IPS DF 6.9 (cell line): ENCODE data around the gene S100P.
"Not testable (repeated sequence)": the region's sequence is repeated elsewhere in the genome, so short reads cannot be mapped to it uniquely, and the experiment has no call there.

ENCODE experiments used
- DNase-seq: peaks from one replicate; pipeline ENCODE4 v3.0.0-alpha.2; 2013; ENCODE audit warnings: low read depth, low spot score
- H3K27ac ChIP-seq: one replicate; pipeline ENCODE4 v1.5.1; 2013; ENCODE audit warnings: low read length, control low read depth
- H3K27me3 ChIP-seq: 2 replicates; pipeline ENCODE4 v1.6.1; 2013; ENCODE audit warnings: mild to moderate bottlenecking, low read length; ENCODE audit not compliant: control insufficient read depth, insufficient read depth
- H3K36me3 ChIP-seq: 2 replicates; pipeline ENCODE4 v1.6.1; 2013; ENCODE audit warnings: low read length; ENCODE audit not compliant: control insufficient read depth, insufficient read depth
- H3K4me1 ChIP-seq: 2 replicates; pipeline ENCODE4 v1.6.1; 2013; ENCODE audit warnings: low read length; ENCODE audit not compliant: control insufficient read depth, insufficient read depth
- H3K4me3 ChIP-seq: 2 replicates; pipeline ENCODE4 v1.5.1; 2013; ENCODE audit warnings: mild to moderate bottlenecking, low read length
- H3K9me3 ChIP-seq: 2 replicates; pipeline ENCODE4 v1.6.1; 2013; ENCODE audit warnings: low read length, inconsistent platforms; ENCODE audit not compliant: control insufficient read depth, insufficient read depth
- WGBS: extraction: QIAGEN DNeasy Blood & Tissue Kit; methylation state at CpG from one replicate; pipeline ENCODE4 v1.1.7; 2013; ENCODE audit warnings: mixed read lengths, missing lambda C conversion rate; ENCODE audit not compliant: insufficient read length, insufficient coverage; 5-methylcytosine and 5-hydroxymethylcytosine counted together

S100P gene

DNA sequence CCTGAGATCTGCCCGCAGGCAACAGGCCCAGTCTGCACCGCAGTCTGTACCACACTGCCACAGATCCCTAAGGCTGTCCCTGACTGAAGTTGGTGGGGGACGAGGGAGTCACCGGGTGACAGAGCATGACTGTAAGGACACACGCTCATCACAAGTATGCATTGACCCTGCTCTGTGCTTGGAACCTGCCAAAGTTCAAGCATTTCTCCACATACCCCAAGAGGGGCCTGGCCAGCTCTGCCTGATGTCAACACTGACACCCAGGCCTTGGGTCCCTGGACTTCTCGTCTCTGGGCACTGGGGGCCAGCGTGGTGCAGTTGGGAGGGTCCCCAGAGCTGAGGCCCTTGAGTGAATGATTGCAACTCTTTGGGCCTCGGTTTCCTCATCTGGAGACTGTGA, 30.2 kb downstream of the S100P start:
- H3K27me3 ChIP-seq: no peaks in the 10 kb centered on the region
- H3K27ac ChIP-seq: no peak overlapping the region
- no peak overlapping the region for H3K4me3 ChIP-seq
- no peaks in the 10 kb centered on the region for H3K4me1 ChIP-seq
- no peaks in the 10 kb centered on the region for H3K9me3 ChIP-seq
- DNase-seq: no peak
- no CpG with 5 or more reads among the region's 8 CpGs for WGBS
- no peaks in the 10 kb centered on the region for H3K36me3 ChIP-seq

DNA sequence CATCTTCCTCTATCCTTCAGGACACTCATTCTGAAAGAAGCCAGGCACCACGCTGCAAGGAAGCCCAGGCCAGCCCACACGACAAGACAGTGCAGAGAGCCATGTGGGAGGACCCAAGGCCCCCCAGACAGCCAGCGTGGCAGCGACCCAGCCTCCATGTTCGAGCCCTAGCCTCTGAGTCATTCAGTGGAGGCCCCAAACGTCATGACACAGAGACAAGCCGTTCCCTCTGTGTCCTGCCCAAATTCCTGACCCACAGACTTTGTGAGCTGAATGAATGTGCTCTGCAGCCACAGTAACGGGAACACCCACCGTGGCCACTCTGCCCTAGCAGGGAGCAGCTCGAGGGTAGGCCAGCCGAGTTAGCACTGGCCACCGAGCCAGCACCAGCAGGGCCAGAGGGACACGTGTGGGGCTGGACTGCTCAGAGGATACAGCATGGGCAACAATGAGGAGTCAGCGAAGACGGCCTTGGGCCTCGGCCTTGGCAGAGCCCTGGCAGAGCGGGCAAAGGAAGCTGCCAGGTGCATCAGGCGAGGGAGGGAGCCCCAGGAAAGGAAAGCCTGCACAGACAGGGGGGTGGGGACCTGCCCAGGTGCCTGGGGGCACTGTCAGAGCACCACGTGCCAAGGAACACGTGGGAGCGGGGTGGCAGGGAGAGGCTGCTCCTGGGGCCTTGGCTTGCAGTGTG, 30.9 kb downstream of the S100P start:
- Histone ChIP-seq H3K36me3 (no peaks in the 10 kb centered on the region), H3K27ac (no peak overlapping the region), H3K4me3 (no peak overlapping the region), H3K27me3 (no peaks in the 10 kb centered on the region), H3K9me3 (no peaks in the 10 kb centered on the region), H3K4me1 (no peaks in the 10 kb centered on the region)
- DNase-seq: no peak
- no CpG with 5 or more reads among the region's 21 CpGs for WGBS

DNA sequence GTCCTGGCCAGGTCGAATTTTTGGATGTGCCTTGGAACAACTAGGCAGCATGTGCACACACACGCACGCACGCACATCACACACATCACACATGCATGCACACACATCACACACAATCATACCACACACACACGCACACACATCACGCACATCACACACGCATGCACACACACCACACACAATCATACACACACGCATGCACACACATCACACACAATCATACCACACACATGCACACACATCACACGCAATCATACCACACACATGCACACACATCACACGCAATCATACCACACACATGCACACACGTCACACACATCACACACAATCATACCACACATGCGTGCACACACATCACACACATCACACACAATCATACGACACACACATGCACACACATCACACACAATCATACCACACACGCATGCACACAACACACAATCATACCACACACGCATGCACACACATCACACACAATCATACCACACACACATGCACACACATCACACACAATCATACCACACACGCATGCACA, 31.8 kb downstream of the S100P start:
- H3K4me1 ChIP-seq, H3K27me3 ChIP-seq, H3K27ac ChIP-seq, DNase-seq, H3K9me3 ChIP-seq, H3K4me3 ChIP-seq, H3K36me3 ChIP-seq: not testable (repeated sequence)
- WGBS: 100% methylated on average over 11 of the region's 16 CpGs

DNA sequence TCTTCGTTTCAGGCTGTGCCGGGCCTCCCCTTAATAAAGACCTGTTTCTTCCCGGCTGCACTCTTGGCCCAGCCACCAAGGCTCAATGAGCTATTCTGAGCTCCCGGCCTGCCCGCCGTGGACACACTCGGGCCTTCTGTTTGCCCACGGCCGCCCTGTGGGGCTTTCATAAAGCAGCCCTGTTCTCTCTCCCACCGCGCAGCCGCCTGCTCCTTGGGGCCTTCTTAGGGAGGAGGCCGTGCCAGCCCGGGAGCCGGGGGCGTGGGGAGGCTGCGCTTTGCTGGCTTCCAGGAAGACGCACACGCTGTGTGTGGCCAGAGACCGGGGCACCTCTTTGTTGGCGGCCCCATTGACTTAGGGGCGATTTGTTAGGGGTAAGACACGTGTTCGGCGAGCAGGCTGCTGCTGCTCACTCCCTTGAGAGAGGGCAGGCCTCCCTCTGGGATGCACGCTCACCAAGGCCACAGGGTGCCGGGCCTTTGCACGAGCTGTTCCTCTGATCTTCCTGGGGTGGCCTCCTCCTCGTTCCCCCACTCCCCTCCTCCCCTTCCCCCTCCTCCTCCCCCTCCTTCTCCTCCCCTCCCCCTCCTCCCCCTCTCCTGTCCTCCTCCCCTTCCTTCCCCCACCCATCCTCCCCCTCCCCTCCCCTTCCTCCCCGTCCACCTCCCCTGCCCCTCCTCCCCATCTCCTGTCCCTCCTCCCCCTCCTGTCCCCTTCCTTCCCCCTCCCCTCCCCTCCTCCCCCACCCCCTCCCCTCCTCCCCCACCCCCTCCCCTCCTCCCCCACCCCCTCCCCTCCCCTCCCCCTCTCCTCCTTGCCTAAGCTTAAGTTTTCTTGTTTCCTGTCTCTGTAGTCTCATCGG, 33.6 kb downstream of the S100P start:
- no CpG with 5 or more reads among the region's 31 CpGs for WGBS
- H3K27ac ChIP-seq: no peak overlapping the region

DNA sequence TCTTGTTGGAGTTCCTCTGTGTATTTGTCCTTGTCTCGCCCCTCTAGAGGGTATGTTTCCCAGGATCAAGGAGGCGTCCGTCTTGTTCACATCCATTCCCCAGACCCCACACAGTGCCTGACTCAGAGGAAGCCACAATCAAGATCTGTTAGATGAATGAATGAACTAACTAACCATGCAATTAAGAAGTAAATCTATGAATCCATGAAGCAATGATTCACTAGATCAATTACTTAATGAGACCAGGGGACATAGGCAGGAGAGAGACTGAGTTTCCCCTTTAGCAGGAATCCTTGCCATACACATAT, 34.2 kb downstream of the S100P start:
- Histone ChIP-seq H3K4me1 (no peaks in the 10 kb centered on the region), H3K36me3 (no peaks in the 10 kb centered on the region), H3K4me3 (no peak overlapping the region), H3K27me3 (no peaks in the 10 kb centered on the region), H3K9me3 (no peaks in the 10 kb centered on the region), H3K27ac (no peak overlapping the region)
- no peak for DNase-seq
- WGBS: no CpG with 5 or more reads among the region's 3 CpGs

More for the DNA sequence above, 33.6 kb downstream of the S100P start:
- H3K27me3 ChIP-seq: no peaks in the 10 kb centered on the region
- no peaks in the 10 kb centered on the region for H3K36me3 ChIP-seq
- no peaks in the 10 kb centered on the region for H3K4me1 ChIP-seq
- H3K9me3 ChIP-seq: no peaks in the 10 kb centered on the region
- DNase-seq: no peak
- H3K4me3 ChIP-seq: no peak overlapping the region

DNA sequence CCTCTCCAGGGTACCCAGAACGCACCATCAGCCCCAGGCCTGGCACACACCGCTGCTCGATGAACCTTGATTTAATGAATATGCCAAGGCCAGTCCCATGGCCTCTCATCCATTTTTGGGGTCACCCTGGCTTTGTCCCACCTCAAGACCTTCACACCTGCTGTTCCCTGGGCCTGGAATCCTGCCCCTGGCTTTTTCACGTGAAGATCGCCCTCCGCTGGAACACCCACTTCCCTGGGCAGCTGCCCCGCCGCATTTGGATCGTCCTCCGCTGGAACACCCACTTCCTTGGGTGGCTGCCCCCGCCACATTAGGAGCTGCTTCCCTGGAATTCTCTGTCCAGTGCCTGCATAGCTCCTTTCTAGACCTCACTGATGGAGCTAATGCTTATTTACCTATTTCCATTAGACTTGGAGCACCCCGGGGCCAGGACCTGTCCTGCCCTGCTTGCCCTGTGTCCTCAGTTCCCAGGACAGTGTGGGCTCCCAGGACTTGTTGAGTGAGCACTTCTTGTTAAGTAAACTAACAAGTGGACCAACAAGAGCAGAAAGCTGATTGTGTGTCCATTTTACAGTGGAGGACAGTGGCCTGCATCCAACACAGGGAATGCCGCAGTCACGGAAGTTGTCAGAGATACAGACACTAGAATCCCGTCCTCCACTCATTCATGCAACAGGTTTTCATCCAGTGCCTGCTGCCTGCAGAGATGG, 34.8 kb downstream of the S100P start:
- Histone ChIP-seq H3K4me1 (no peaks in the 10 kb centered on the region), H3K9me3 (no peaks in the 10 kb centered on the region), H3K36me3 (no peaks in the 10 kb centered on the region), H3K4me3 (no peak overlapping the region), H3K27ac (no peak overlapping the region), H3K27me3 (no peaks in the 10 kb centered on the region)
- WGBS: no CpG with 5 or more reads among the region's 15 CpGs
- no peak for DNase-seq

DNA sequence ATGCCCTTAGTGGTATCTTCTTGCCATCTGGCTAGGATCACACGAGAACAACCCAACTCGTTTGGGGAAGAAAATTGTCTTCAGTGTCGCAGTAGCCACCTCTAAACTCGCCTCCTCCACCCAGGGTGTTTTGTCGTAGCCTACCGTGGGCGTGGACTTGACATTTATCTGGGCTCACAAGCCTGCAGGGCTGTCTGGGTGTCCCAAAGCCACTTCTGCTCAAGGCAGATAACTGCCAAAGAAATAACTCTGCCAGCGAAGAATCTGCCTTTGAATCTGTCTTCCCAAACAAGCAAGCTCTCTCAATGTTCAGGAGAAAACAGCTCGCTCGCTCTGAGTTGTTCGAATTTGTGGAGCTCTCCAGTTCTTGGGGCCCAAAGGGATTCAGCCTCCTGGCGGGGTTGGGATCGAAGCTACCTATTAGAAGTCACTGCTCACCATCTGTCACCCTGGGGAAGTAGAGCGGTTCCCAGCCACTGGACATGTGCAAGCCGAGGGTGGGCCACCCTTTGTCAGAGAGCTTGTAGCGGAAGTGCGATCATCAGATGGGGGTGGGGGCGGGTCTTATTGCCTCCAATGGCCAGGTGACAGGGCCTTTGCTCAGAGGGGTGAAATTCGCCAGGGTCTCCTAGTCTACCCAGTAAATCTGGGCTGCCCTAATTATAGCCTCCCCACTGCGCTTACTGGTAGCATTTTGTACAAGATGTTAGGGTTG, 37.1 kb downstream of the S100P start:
- no peak for DNase-seq
- WGBS: no CpG with 5 or more reads among the region's 20 CpGs
- Histone ChIP-seq H3K9me3 (no peaks in the 10 kb centered on the region), H3K36me3 (no peaks in the 10 kb centered on the region), H3K27me3 (no peaks in the 10 kb centered on the region), H3K27ac (no peak overlapping the region), H3K4me1 (no peaks in the 10 kb centered on the region), H3K4me3 (no peak overlapping the region)

DNA sequence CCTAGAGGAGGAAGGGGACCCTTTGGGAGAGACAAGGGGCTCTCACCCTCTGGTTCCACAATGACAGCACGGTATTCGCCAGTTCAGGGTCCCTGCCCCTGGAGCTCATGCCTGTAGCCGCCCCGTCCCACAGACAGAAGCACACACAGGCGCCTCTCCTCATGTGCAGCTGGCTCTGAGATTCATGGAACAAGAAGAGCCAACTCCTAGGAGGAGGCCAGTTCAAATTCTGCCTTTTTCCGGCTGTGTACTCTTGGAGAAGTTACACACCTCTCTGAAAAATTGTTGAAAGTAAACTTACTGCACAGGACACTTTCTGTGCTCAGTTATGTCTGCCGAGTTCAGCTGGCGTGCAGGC, 37.6 kb downstream of the S100P start:
- no peaks in the 10 kb centered on the region for H3K4me1 ChIP-seq
- no peak overlapping the region for H3K27ac ChIP-seq
- DNase-seq: no peak
- no peaks in the 10 kb centered on the region for H3K27me3 ChIP-seq
- no peak overlapping the region for H3K4me3 ChIP-seq
- H3K36me3 ChIP-seq: no peaks in the 10 kb centered on the region
- no peaks in the 10 kb centered on the region for H3K9me3 ChIP-seq
- no CpG with 5 or more reads among the region's 8 CpGs for WGBS

DNA sequence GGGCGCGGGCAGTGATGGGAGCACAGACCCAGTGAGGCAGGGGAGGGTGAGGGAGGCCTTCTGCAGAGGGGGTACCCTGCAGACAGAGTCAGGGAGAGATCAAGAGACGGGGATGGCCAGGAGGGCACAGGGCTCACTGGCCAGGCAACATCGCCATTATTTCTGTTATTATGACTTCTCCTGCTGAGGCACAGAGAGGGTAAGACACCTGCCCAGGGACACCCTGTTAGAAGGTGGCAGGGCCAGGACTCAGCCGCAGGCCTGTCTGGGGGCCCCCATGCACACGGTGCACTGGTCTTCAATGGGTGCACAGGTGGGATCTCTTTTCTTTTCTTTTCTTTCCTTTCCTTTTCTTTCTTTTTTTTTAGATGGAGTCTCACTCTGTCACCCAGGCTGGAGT, 38.1 kb downstream of the S100P start:
- no CpG with 5 or more reads among the region's 6 CpGs for WGBS
- DNase-seq: no peak
- Histone ChIP-seq H3K27me3 (no peaks in the 10 kb centered on the region), H3K9me3 (no peaks in the 10 kb centered on the region), H3K4me1 (no peaks in the 10 kb centered on the region), H3K27ac (no peak overlapping the region), H3K4me3 (no peak overlapping the region), H3K36me3 (no peaks in the 10 kb centered on the region)
